IPS DF 4.7 (cell line): ENCODE results near the gene CFAP65.

Experiments used
- DNase-seq: peaks from one replicate; pipeline ENCODE4 v3.0.0-alpha.2; 2013; ENCODE audit warnings: low spot score; ENCODE audit errors: extremely low read depth

The CFAP65 gene

DNA sequence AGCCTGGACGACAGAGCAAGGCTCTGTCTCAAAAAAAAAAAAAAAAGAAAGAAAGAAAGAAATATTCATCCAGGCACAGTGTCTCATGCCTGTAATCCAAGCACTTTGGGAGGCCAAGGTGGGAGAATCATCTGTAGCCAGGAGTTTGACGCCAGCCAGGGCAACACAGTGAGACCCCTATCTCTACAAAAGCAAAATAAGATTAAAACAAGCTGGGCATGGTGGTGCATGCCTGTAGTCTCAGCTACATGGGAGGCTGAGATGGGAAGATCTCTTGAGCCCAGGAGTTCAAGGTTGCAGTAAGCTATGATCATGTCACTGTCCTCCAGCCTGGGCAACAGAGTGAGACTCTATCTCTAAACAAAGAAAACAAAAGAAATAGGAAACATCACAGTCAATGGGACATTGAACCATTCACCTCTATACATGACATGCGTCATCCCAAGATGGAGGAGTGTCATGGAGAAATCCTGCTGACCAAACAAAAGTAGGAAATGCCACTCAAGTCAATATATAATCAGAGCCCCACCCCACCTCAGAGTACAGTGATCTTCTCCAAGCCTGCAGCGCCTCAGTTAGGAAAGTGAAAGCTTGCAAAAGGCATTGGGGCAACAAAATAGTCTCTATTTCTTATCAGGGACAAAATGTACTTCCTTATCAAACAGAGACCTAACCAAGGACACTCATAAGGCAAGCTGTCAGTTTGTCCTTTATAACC lies 66.1 kb downstream of the CFAP65 start:
- DNase-seq: no peak

DNA sequence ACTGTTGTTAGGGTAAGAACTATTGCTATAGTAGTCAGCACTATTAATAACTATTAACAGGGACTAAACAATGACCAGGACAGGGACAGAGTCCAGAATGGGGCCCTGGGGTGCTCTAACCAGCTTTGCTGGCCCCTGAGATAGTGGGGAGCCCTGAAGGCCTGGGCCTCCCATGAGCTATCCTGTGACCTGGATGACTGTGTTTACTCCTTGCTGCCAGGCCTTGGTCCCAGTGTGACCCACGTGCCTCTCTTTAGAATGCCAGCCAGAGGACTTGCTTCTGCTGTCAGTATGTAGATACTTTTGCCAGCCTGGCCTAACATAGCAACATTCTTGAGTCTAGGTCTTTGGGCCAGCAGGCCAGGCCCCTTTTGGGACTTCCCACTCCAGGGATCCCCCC lies 70.4 kb downstream of the CFAP65 start:
- DNase-seq: no peak

DNA sequence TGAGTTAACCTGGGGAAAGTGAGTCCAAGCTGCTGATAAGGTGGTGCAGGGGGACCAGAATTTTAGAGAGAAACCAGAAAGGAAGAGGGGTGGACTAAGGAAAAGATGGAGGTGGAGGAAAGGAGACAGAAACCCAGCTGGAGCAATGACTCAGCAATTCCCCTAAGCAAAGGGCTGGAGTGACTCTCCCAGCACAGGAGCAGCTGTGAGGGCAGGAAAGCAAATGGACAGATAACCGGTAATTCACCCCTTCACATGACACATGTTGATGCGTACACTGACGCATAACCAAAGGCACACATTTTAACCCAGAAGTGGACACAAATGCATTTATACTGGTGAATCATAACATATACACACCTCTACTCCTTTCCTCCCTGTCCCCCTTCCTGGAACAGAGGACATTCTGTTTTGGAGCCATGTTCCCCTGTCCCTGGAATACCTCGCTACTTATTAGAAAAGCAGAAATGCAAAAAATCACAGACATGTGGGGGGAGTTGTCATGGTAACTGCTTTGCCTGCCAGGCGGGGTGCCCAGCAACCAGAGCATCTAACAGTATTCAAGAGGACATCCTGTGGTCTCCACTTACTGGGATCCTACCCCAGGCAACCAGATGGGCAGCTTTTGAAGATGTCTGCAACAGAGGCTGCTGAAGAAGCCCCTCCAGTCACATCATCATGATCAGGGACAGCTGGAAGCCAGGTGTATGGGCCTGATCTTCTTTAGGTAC lies 77.1 kb downstream of the CFAP65 start:
- DNase-seq: no peak

DNA sequence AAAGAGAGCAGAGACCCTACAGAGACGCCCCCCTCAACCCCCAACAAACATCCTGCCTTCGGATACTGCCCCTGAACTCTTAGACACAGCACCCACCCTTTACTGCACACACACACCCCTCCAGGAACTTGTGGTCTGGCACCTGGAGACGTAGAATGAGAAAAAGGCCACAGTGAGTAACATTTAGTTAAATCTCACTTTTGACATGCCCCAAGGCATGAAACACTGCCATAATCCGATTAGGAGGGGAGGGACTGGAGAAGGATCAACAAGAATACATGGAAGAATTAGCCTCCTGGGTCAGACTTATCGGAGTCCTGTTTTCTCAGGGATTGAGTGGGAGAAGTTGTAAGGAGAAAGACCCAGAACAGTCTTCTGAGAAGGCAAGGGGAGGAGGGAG lies 77.7 kb downstream of the CFAP65 start:
- DNase-seq: no peak

DNA sequence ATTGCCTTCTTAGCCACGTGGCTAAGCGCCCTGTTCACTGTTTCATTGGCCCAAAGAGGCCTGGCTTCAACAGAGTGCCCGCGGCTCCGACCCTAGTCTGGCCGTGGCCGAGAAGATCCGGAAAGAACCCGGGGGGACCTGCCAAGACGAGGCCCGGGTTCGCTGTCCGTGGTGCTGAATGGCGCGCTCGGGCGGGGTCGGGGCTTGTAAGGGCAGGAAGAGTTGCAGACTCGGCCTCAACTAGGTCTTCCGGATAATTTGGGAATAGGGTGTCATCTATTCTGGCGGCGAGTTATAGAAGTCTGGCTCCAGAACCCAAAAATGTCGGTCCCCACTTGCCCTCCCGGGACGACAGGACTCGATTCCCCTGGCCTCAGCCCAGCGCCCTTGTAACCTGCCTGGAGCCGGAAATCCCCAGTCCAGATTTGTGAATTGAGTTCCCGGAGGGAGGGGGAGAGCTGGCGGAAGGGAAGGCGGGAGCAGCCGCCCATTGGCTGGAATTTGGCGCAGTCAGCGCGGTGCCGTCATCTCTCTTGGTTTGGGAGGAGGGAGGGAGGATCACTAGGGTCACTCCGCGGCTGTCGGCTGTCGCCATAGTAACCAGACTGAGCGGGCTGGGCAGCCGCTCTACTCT lies 78.3 kb downstream of the CFAP65 start:
- DNase-seq: peak; percentile 96

DNA sequence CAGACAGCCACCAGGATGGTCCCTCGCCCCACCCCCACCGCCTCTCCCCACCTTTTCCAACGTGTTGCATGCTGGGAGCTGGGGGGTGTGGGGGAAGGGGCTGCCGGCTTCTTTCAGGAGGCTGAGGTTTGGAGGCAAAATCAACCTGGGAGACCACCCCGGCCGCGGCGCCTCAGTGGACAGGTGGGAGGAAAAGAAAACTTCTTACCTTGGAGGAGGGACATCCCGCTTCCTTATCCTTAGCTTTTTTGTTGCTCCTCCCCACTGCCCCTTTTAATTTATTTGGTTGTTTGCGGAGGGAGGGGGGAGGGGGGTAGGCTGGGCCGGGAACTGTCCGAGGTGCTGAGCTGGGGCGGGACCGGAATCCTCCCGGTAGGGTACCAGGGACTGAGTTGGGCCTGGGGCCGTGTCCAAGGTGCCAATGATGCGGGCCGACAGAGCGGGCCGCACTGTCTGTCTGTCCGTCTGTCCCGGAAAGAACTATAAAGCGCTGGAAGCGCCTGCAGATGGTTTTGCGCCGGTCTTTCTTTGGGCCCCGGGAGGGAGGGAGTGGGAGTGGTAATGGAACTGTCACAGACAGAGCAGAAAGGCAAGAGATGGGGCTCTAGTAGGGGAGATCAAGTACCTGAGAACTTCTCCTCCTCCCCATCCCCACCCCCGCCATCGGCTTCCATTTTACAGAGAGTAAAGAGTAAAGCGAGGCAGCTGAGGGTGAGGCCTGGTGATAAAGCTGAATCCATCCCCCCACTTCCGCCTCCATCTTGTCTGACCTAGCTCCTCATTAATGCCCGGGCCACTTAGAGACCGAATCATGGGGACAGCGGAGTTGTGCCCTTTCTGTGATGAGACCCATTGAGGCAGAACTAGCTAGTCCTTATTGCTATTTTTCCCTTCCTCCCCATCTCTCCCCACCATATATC lies 79.4 kb downstream of the CFAP65 start:
- no peak for DNase-seq

DNA sequence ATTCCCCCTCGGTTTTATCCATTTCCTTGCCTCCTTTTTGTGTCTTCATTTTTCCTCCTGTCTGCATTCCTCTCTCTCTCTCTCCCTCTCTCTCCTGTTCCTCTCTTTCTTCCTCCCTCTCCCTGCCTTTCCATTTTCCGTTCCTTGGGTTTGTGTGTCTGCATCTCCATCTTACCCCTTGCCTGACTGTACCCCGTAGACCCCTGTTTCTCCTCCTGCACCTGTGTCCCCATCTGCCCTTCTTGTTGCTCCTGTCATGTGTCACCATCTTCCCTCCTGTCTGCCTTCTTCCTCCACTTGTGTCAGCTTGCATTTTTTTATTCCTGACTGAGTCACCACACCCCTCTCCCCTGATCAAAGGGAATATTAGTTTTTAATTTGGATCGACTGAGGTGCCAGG lies 80.1 kb downstream of the CFAP65 start:
- no peak for DNase-seq

DNA sequence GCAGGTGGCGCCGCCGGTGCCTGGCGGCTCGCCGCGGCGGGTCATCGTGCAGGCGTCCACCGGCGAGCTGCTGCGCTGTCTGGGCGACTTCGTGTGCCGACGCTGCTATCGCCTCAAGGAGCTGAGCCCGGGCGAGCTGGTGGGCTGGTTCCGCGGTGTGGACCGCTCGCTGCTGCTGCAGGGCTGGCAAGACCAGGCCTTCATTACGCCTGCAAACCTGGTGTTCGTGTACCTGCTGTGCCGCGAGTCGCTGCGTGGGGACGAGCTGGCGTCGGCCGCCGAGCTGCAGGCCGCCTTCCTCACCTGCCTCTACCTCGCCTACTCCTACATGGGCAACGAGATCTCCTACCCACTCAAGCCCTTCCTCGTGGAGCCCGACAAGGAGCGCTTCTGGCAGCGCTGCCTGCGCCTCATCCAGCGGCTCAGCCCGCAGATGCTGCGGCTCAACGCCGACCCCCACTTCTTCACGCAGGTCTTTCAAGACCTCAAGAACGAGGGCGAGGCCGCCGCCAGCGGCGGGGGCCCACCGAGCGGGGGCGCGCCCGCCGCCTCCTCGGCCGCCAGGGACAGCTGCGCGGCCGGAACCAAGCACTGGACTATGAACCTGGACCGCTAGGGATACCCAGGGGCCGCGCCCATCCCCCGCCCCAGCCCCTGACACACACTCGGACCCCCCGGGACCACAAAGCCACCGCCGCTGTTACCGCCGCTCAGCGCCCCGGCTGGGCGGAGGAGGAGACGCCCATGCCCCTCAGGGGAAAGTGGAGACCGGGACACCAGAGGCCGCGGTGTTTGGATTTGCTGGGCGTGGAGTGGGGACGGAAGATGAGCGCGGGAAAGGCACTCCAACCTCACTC lies 80.8 kb downstream of the CFAP65 start:
- DNase-seq: no peak

DNA sequence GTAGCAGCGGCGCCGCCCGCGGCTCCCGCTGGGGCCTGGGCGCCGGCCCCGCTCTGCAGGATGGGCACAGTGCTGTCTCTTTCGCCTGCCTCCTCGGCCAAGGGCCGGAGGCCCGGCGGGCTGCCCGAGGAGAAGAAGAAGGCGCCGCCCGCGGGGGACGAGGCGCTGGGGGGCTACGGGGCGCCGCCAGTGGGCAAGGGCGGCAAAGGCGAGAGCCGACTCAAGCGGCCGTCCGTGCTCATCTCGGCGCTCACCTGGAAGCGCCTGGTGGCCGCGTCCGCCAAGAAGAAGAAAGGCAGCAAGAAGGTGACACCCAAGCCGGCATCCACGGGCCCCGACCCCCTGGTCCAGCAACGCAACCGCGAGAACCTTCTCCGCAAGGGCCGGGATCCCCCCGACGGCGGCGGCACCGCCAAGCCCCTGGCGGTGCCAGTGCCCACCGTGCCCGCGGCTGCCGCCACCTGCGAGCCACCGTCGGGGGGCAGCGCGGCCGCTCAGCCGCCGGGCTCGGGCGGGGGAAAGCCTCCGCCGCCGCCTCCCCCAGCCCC lies 81.5 kb downstream of the CFAP65 start:
- no peak for DNase-seq

DNA sequence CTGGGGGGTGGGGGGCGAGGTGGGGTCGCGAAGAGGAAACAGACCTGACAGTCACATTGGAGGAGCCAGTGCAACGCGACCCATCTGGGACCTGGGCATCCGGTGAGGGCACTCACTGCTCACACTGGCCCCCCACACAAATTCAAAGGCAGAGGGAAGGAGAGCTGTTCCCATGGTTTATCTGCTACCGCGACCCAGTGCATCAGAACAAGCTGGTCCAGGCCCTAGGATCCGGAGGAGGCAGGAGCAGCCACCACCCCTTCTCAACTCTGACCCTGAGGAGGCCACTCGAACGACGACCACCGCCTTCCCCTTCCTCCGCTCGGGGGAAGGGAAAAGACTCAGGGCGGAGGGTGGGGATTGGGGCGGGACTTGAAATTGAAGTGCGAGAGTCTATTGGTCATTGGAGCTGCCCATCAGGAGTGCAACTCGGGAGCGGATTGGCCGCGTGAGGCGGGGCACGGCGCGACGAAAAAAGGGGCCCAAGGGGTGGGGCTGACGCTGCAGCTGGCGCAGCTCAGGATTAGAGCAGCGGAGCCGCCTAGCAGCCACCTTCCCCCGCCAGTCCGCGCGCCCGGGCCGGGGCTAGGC lies 82.1 kb downstream of the CFAP65 start, which contains the start of gene CDK5R2:
TSS of gene CDK5R2 (plus strand) at position 526 of the 591 bp plus-strand sequence. CDS start 155 bp downstream, outside the sequence.
- DNase-seq: no peak

DNA sequence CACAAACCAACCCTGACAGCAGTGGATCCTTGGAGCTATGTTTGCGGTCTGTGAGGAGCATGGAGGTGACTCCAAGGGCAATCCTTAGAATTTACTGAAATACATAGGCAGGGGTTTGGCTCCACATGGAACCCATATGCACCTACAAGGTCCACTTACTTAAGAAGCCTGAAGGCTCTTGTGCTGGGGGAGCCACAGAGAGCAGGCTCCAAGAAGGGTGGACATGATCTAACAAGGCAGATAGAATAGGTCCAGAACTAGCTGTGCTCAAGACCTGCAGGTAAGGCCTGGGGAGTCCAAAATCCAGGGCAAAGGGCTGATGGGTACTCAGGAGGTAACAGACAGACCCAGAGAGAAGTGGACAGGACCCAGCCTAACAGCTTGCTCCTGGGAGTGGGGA lies 83.0 kb downstream of the CFAP65 start:
- no peak for DNase-seq

DNA sequence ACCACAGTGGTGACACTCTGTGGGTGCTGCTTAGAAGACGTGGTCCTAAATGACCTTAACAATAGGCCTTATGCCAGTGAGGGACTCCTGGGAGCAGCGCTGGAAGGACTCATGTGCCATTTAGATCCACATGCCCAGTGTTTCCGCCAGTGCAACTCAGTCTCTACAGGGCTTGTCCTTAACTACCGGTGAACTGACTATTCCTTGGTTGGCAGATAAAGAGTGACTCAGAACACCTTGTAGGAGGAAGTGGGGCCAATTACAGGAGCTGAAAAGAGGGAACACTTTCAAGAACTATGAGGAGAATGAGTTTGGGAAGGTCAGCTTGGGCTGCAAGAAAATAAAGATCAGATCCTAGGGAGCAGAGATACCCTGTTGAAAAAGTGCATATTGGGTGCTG lies 83.6 kb downstream of the CFAP65 start:
- DNase-seq: no peak

DNA sequence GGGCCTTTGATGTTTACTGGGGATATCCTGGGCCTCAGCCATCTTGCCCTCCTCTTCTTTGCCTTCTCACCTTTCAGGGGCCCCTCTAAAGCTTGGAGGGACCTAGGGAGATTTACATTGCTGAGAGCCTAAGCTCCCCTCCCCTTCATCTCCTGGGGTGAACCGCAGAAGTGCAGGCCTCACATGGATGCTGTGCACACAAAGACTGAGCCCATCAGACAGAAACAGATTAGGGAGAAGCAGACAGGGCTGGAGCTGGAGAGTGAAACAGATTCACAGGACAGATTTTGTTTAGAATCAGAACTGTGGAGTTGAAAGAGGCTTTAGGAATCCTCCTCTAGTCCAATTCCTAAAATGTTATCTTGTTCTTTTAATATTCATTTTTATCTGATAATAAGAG lies 85.3 kb downstream of the CFAP65 start:
- DNase-seq: no peak

DNA sequence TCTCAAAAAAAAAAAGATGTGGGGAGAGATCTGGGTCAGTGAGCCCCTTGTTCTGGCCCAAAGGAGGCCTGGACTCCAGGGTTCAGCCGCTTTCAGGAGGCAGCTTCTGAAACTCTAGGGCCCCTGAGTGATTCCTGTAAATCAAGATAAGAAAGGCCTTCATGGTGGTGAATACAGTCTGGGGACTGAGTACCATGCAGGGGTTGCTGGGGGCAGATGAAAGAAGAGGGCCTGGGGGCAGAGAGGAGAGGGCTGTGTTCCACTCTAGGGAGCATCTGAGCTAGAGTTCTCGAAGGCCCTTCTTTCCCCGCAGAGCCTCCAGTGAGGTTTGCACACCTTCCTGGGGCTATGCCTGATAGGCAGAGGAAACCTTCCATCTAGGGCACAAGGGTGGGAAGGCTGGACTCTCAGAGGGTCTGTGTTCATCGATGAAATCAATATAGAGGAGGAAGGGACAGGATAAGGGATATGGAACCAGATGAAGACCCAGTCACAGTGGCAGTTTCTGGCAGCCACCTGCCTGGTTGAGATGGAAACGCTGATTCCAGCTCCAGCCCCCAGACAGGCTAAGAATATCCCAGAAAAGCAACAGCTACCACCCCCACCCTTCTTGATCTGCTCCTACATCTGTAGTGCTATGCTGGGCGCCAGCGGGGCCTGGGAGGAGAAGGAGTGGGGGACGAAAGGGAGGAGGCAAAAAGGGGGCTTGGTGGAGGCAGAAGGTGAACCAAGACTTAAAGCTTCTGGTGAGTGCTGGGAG lies 86.6 kb downstream of the CFAP65 start:
- DNase-seq: no peak

DNA sequence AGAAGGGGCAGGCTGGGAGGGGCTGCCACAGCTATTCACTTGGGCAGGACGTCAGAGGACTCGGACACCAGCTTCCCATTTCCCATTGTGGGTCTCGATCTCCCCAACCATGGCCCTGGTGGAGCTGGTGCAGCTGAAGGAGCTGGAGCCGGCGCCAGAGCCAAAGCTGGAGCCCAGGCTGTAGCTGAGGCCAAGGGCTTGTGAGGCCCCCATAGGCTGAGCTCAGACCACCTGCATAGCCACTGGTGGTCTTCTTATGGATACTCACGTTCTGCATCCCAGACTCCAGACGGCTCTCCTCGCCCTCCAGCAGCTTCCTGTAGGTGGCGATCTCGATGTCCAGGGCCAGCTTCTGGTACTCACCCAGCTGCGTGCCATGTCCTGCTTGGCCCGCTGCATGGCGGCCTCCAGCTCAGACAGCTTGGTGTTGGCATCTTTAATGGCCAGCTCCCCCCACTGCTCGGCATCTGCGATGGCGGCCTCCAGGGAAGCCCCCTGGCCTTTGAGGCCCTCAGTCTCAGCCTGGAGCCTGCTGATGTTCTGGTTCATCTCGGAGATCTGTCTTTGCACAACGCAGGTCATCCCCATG lies 87.9 kb downstream of the CFAP65 start:
- no peak for DNase-seq
